CD8-positive, alpha-beta memory T cell (primary cell): Measurements from ENCODE around the gene ABCF1. TPM values are rescaled to one million over a fixed set of nuclear protein-coding genes. Genes with fewer than 3 reads are reported as not detected.
A peak's percentile ranks its signal among the peaks of the same experiment; 100 is the strongest.
"Not testable (repeated sequence)": the region's sequence is repeated elsewhere in the genome, so short reads cannot be mapped to it uniquely, and the experiment has no call there.

Experiments
- CTCF ChIA-PET: fragments of 350-600 bp; sonication (Branson Sonifier 250); formaldehyde crosslinking; loops from one replicate; lab custom pipeline; 2021; ENCODE audit warnings: antibody characterized with exemption; lab: Charles Lee
- POLR2A ChIA-PET: fragments of 350-600 bp; sonication (Branson Sonifier 250); formaldehyde crosslinking; loops from one replicate; lab custom pipeline; 2021; ENCODE audit warnings: antibody characterized with exemption; lab: Charles Lee
- DNase-seq, 5 donors: peaks; one replicate each; pipeline versions ENCODE4 v3.0.0 to v3.0.0-alpha.2; 2020 to 2022; ENCODE audit warnings: mixed read lengths in 1 of 5
- H3K27ac ChIP-seq: one replicate; pipeline ENCODE4 v1.7.0; 2013; ENCODE audit warnings: low read depth, mild to moderate bottlenecking, low read length, moderate library complexity
- H3K27me3 ChIP-seq: 2 replicates; pipeline ENCODE4 v1.7.0; 2013; ENCODE audit warnings: low read length, mild to moderate bottlenecking; ENCODE audit not compliant: insufficient read depth, poor library complexity, severe bottlenecking
- H3K36me3 ChIP-seq: 2 replicates; pipeline ENCODE4 v1.7.0; 2013; ENCODE audit warnings: mild to moderate bottlenecking, low read length, moderate library complexity; ENCODE audit not compliant: insufficient read depth
- H3K4me1 ChIP-seq: 2 replicates; pipeline ENCODE4 v1.7.0; 2013; ENCODE audit warnings: mild to moderate bottlenecking, low read length, moderate library complexity; ENCODE audit not compliant: insufficient read depth
- H3K4me3 ChIP-seq: 2 replicates; pipeline ENCODE4 v1.7.0; 2013; ENCODE audit warnings: mild to moderate bottlenecking, low read length
- H3K9me3 ChIP-seq: 2 replicates; pipeline ENCODE4 v1.7.0; 2013; ENCODE audit warnings: mild to moderate bottlenecking, low read length
- H3K27ac Mint-ChIP-seq, 8 donors: one replicate each; pipeline ENCODE4 v1.8.0; 2020 to 2021; ENCODE audit warnings: mixed read lengths in 8 of 8, mild to moderate bottlenecking in 6 of 8, inconsistent platforms in 3 of 8, moderate library complexity in 3 of 8
- H3K27me3 Mint-ChIP-seq, 2 donors: one replicate each; pipeline ENCODE4 v1.8.0; 2020 to 2021; ENCODE audit warnings: mixed read lengths in 2 of 2, mild to moderate bottlenecking in 1 of 2, moderate library complexity in 1 of 2
- H3K36me3 Mint-ChIP-seq, 3 donors: one replicate each; pipeline ENCODE4 v1.8.0; 2020 to 2021; ENCODE audit warnings: mixed read lengths in 3 of 3, inconsistent platforms in 1 of 3, mild to moderate bottlenecking in 1 of 3
- H3K4me1 Mint-ChIP-seq, 3 donors: one replicate each; pipeline ENCODE4 v1.8.0; 2020 to 2021; ENCODE audit warnings: mixed read lengths in 3 of 3, inconsistent platforms in 1 of 3, mild to moderate bottlenecking in 1 of 3
- H3K4me3 Mint-ChIP-seq, 7 donors: one replicate each; pipeline ENCODE4 v1.8.0; 2020 to 2021; ENCODE audit warnings: mixed read lengths in 7 of 7, mild to moderate bottlenecking in 6 of 7, moderate library complexity in 4 of 7, inconsistent platforms in 2 of 7
- H3K9me3 Mint-ChIP-seq, 5 donors: one replicate each; pipeline ENCODE4 v1.8.0; 2020 to 2022; ENCODE audit warnings: mixed read lengths in 5 of 5, mild to moderate bottlenecking in 3 of 5, moderate library complexity in 2 of 5, inconsistent platforms in 1 of 5
- polyA plus RNA-seq: library from polyadenylated mRNA; unstranded; fragments of 300-500 nt; fragmentation: Illumina TruSeq; gene quantifications from one replicate; pipeline ENCODE4 v1.2.3, GENCODE V29; 2021
- total RNA-seq, 2 experiments: library from RNA; stranded (reverse); gene quantifications; one replicate each; pipeline ENCODE4 v1.2.3, GENCODE V29; 2021

Gene ABCF1
- total RNA-seq (100 to 1,000 TPM; 127 to 133 TPM), polyA plus RNA-seq (54.0 TPM)

DNA sequence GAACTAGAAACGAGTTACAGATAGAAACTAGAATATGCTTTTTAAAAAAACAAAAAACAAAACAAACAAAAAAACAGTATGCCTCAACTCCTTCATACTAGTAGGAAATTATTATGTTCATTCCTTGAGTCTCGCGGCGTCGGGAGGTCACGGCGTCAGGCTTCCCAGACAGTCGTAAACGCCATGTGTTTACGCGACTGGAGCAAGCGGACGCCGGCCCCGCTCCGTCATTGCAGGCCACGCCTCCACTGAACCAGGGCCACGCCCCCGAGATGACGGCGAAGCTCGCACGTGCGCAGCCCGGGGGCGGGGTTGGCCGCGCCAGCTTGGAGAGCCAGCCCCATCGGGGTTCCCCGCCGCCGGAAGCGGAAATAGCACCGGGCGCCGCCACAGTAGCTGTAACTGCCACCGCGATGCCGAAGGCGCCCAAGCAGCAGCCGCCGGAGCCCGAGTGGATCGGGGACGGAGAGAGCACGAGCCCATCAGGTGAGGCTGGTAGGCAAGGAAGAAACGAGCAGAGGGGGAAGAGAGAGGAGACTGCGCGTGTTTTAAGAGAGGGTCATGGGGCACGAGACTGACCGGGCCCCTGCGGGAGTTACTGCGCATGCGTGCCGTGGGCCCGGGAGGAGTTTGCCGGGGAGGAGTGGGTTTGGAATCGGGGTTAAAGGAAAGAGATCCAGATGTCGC lies at the start of gene ABCF1:
Gene ABCF1 (plus strand): TSS at position 368 of the 687 bp plus-strand sequence. CDS start 46 bp downstream, at position 414.
- H3K4me3 Mint-ChIP-seq = peak within 1 kb of the TSS; percentile 92 to 100 (median 98)

DNA sequence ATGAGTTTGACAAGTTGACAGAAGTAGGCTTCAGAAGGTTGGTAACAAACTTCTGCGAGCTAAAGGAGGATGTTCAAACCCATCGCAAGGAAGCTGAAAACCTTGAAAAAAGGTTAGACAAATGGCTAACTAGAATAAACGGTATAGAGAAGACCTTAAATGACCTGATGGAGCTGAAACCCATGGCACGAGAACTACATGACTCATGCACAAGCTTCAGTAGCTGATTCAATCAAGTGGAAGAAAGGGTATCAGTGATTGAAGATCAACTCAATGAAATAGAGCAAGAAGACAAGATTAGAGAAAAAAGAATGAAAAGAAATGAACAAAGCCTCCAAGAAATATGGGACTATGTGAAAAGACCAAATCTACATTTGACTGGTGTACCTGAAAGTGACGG lies 49.3 kb upstream of the ABCF1 start:
- H3K4me3 Mint-ChIP-seq, H3K27me3 ChIP-seq, H3K27me3 Mint-ChIP-seq, H3K4me3 ChIP-seq, H3K27ac ChIP-seq, DNase-seq, H3K36me3 ChIP-seq, H3K9me3 ChIP-seq: not testable (repeated sequence)
- H3K4me1 ChIP-seq = peaks cover 26% of the 10 kb centered on the region
- H3K9me3 Mint-ChIP-seq = peaks cover 0 to 15% (median 8%) of the 10 kb centered on the region in 5 donors
- CTCF ChIA-PET = interaction anchor here (1.1 to 2.5 kb wide), 4 partner anchors 11 to 29 kb away, joined by 3 to 10 read pairs (median 6); no protein-coding TSS in a partner anchor
- POLR2A ChIA-PET = interaction anchor here (1.1 kb wide), 1 partner anchor 11 kb away, joined by 7 read pairs; no protein-coding TSS in a partner anchor
- peak overlapping the region in 1 of 8 donors; percentile 7 for H3K27ac Mint-ChIP-seq
- H3K4me1 Mint-ChIP-seq = peaks cover 19 to 20% (median 20%) of the 10 kb centered on the region in 3 donors
- peaks cover 0 to 27% (median 3%) of the 10 kb centered on the region in 3 donors for H3K36me3 Mint-ChIP-seq

More for the DNA sequence above, at the start of gene ABCF1:
- peak; percentile 99 to 100 (median 99) for DNase-seq
- Mint-ChIP-seq H3K9me3 (no peaks in the 10 kb centered on the region), H3K27ac (peak within 1 kb of the TSS; percentile 96 to 100 (median 100)), H3K27me3 (no peaks in the 10 kb centered on the region), H3K4me1 (peaks cover 63 to 73% (median 69%) of the 10 kb centered on the region in 3 donors), H3K36me3 (peaks cover 0 to 26% (median 0%) of the 10 kb centered on the region in 3 donors)
- ChIA-PET CTCF (interaction anchor here (0.7 to 2.4 kb wide), 12 partner anchors 9 to 160 kb away, joined by 3 to 12 read pairs (median 3); partner anchors contain the start of genes DHX16, MRPS18B and PRR3), POLR2A (interaction anchor here (0.6 to 2.8 kb wide), 13 partner anchors 9 to 1833 kb away, joined by 3 to 32 read pairs (median 6); partner anchors contain the start of genes GNL1, MRPS18B, PPP1R10 and PRR3)
- H3K27me3 ChIP-seq = no peaks in the 10 kb centered on the region
- no peaks in the 10 kb centered on the region for H3K36me3 ChIP-seq
- peak within 1 kb of the TSS; percentile 92 for H3K4me3 ChIP-seq
- H3K9me3 ChIP-seq = no peaks in the 10 kb centered on the region
- H3K27ac ChIP-seq = peak within 1 kb of the TSS; percentile 94
- H3K4me1 ChIP-seq = peaks cover 53% of the 10 kb centered on the region

DNA sequence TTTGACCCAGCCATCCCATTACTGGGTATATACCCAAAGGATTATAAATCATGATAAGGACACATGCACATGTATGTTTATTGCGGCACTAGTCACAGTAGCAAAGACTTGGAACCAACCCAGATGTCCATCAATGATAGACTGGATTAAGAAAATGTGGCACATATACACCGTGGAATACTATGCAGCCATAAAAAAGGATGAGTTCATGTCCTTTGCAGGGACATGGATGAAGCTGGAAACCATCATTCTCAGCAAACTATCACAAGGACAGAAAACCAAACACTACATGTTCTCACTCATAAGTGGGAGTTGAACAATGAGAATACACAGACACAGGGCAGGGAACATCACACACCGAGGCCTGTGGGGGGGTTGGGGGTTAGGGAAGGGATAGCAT lies 44.8 kb upstream of the ABCF1 start:
- not testable (repeated sequence) for H3K9me3 Mint-ChIP-seq, H3K36me3 Mint-ChIP-seq, H3K9me3 ChIP-seq, H3K27me3 ChIP-seq, DNase-seq, H3K36me3 ChIP-seq, H3K27ac ChIP-seq, H3K4me3 ChIP-seq, H3K27me3 Mint-ChIP-seq, H3K4me3 Mint-ChIP-seq
- ChIA-PET CTCF (interaction anchor here (1.3 kb wide), 1 partner anchor 44 kb away, joined by 4 read pairs; no protein-coding TSS in a partner anchor), POLR2A (interaction anchor here (2.2 kb wide), 1 partner anchor 10 kb away, joined by 6 read pairs; no protein-coding TSS in a partner anchor)
- peaks cover 29% of the 10 kb centered on the region for H3K4me1 ChIP-seq
- Mint-ChIP-seq H3K4me1 (peaks cover 26 to 33% (median 32%) of the 10 kb centered on the region in 3 donors), H3K27ac (peak overlapping the region in 2 of 8 donors; percentile 23 to 38)

DNA sequence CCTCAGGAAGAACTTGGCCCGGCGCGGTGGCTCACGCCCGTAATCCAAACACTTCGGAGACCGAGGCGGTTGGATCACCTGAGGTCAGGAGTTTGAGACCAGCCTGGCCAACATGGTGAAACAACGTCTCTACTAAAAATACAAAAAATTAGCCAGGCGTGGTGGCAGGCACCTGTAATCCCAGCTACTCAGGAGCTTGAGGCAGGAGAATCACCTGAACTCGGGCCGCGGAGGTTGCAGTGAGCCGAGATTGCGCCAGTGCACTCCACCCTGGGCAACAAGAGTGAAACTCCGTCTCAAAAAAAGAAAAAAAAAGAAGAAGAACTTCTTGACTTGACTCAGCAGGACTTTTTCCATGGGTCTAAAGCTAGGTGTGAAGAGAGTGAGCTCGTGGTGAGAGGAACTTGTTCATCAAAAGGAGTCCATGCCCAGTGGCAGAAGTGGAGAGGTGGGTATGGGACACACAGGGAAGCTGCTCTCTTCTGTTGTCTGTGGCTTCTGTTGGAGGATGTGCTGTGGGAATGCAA lies 41.8 kb upstream of the ABCF1 start:
- ChIA-PET CTCF (interaction anchor here (0.8 to 6.7 kb wide), 6 partner anchors 14 to 149 kb away, joined by 3 to 113 read pairs (median 74); no protein-coding TSS in a partner anchor), POLR2A (interaction anchor here (0.6 to 4.9 kb wide), 7 partner anchors 12 to 63 kb away, joined by 3 to 79 read pairs (median 5); no protein-coding TSS in a partner anchor)
- not testable (repeated sequence) for H3K27me3 Mint-ChIP-seq, H3K36me3 Mint-ChIP-seq, H3K27ac ChIP-seq, H3K36me3 ChIP-seq, H3K9me3 Mint-ChIP-seq, H3K27me3 ChIP-seq, H3K9me3 ChIP-seq, H3K4me3 ChIP-seq
- Mint-ChIP-seq H3K4me1 (peaks cover 41 to 56% (median 54%) of the 10 kb centered on the region in 3 donors), H3K27ac (peak overlapping the region; percentile 43 to 91 (median 78)), H3K4me3 (peak overlapping the region; percentile 2 to 67 (median 39))
- peak in 1 of 5 donors; percentile 55 for DNase-seq
- H3K4me1 ChIP-seq = peaks cover 45% of the 10 kb centered on the region

DNA sequence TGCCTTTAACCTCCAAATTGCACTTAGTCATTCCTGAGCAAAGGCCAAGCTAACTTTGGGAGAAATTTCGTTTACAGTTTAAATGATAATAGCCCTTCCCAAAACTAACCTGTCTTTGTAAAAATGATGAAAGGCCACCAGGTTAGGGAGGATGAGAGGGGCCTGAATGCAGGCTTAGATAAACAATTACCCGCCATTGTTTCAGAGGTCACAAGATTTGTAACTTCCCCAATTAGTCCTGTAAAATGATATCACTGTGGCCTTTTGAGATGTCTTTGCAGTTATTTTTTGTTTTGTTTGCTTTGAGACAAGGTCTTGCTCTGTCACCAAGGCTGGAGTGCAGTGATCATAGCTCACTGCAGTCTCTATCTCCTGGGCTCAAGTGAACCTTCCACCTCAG lies 41.2 kb upstream of the ABCF1 start:
- no peak for DNase-seq
- POLR2A ChIA-PET = interaction anchor here (0.6 to 4.9 kb wide), 8 partner anchors 13 to 116 kb away, joined by 3 to 79 read pairs (median 4); no protein-coding TSS in a partner anchor
- Histone ChIP-seq H3K27ac (peak overlapping the region; percentile 49), H3K4me3 (no peak overlapping the region), H3K4me1 (peaks cover 45% of the 10 kb centered on the region), H3K27me3 (no peaks in the 10 kb centered on the region), H3K36me3 (no peaks in the 10 kb centered on the region), H3K9me3 (no peaks in the 10 kb centered on the region)
- Mint-ChIP-seq H3K9me3 (no peaks in the 10 kb centered on the region), H3K27me3 (no peaks in the 10 kb centered on the region), H3K36me3 (no peaks in the 10 kb centered on the region), H3K27ac (peak overlapping the region; percentile 28 to 91 (median 75)), H3K4me3 (peak overlapping the region in 5 of 7 donors; percentile 13 to 53 (median 39)), H3K4me1 (peaks cover 39 to 56% (median 54%) of the 10 kb centered on the region in 3 donors)
- CTCF ChIA-PET = interaction anchor here (0.6 to 6.7 kb wide), 6 partner anchors 13 to 148 kb away, joined by 3 to 113 read pairs (median 74); no protein-coding TSS in a partner anchor

DNA sequence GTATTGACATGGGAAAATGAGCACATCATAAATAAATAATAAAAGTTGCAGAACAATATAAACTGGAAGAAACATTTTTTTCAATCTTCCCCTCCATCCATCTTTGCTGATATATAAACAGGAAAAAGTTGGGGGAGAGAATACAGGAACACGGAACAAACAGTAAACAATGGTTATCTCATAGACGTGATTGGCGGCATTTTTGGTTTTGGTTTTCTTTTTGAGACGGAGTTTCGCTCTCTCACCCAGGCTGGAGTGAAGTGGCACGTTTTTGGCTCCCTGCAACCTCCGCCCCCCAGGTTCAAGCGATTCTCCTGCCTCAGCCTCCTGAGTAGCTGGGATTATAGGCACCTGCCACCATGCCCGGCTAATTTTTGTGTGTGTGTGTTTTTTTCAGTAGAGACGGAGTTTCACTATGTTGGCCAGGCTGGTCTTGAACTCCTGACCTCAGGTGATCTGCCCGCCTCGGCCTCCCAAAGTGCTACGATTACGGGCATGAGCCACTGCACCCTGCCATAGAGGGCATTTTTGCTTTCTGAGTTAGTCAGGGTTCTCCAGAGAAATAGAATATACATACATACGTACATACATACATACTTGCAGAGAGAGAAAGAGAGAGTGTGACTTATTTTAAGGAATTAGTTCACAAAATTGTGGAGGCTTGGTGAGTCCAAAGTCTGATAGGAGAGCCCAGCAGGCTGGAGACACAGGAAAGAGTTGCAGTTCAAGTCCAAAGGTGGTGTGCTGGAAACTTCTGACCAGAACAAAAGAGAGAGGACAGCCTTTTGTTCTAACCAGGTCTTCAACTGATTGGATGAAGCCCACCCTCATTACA lies 37.6 kb upstream of the ABCF1 start:
- ChIA-PET POLR2A (interaction anchor here (1.5 to 4.9 kb wide), 2 partner anchors 8 to 41 kb away, joined by 7 to 79 read pairs; no protein-coding TSS in a partner anchor), CTCF (interaction anchor here (0.7 to 16.3 kb wide), 10 partner anchors 9 to 166 kb away, joined by 3 to 228 read pairs (median 46); no protein-coding TSS in a partner anchor)
- DNase-seq = peak in 1 of 5 donors; percentile 32
- Mint-ChIP-seq H3K4me1 (peaks cover 32 to 43% (median 42%) of the 10 kb centered on the region in 3 donors), H3K36me3 (no peaks in the 10 kb centered on the region), H3K9me3 (no peaks in the 10 kb centered on the region), H3K27ac (peak overlapping the region; percentile 74 to 98 (median 94)), H3K27me3 (no peaks in the 10 kb centered on the region), H3K4me3 (peak overlapping the region; percentile 70 to 95 (median 93))
- Histone ChIP-seq H3K9me3 (no peaks in the 10 kb centered on the region), H3K27ac (no peak overlapping the region), H3K36me3 (no peaks in the 10 kb centered on the region), H3K4me1 (peaks cover 39% of the 10 kb centered on the region), H3K4me3 (peak overlapping the region; percentile 6), H3K27me3 (no peaks in the 10 kb centered on the region)

DNA sequence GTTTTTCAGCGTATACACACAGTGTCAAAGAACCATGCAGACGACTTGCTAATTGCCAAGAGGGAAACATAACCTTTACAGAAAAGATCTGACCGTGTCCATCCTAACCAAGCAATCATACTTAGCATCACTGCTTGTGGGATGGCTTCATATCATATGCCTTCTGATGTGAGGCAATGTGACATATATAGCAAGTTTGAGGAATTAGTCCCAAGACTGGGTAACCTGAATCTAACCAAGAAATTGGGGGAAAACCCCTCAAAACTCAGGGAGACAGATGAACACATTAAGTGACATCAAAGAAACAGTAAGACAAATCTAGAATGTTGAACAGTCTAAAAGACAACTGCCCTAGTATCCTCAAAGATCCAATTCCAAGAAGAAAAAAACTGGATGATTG lies 33.3 kb upstream of the ABCF1 start:
- Histone ChIP-seq H3K9me3 (no peaks in the 10 kb centered on the region), H3K27me3 (no peaks in the 10 kb centered on the region), H3K27ac (no peak overlapping the region), H3K36me3 (no peaks in the 10 kb centered on the region), H3K4me3 (no peak overlapping the region), H3K4me1 (peaks cover 17% of the 10 kb centered on the region)
- Mint-ChIP-seq H3K36me3 (no peaks in the 10 kb centered on the region), H3K27me3 (no peaks in the 10 kb centered on the region), H3K4me1 (peaks cover 21 to 31% (median 28%) of the 10 kb centered on the region in 3 donors), H3K4me3 (no peak overlapping the region), H3K9me3 (no peaks in the 10 kb centered on the region), H3K27ac (no peak overlapping the region)
- ChIA-PET POLR2A (interaction anchor here (0.6 to 7.5 kb wide), 3 partner anchors 22 to 84 kb away, joined by 3 to 77 read pairs (median 7); no protein-coding TSS in a partner anchor), CTCF (interaction anchor here (8.9 to 16.3 kb wide), 2 partner anchors 54 to 57 kb away, joined by 137 to 228 read pairs; no protein-coding TSS in a partner anchor)
- no peak for DNase-seq
